SKM-1 treated with dmso at 0.1 percent for 144 hours (cell line): ENCODE measurements around the gene ZNF683.
A peak's percentile ranks its signal among the peaks of the same experiment; 100 is the strongest.
"Not testable (repeated sequence)": the region's sequence is repeated elsewhere in the genome, so short reads cannot be mapped to it uniquely, and the experiment has no call there.

ENCODE experiments used
- DNase-seq: peaks from one replicate; lab custom pipeline; 2025; ENCODE audit not compliant: unreplicated experiment; lab: John Stamatoyannopoulos, UW

The ZNF683 gene

GRCh38 chr1:26337206-26337535 lies 35.4 kb downstream of the ZNF683 start:
- DNase-seq: no peak

- no peak for DNase-seq
These were observed 35.9 kb downstream of the ZNF683 start for GRCh38 chr1:26336477-26337205.

DNA sequence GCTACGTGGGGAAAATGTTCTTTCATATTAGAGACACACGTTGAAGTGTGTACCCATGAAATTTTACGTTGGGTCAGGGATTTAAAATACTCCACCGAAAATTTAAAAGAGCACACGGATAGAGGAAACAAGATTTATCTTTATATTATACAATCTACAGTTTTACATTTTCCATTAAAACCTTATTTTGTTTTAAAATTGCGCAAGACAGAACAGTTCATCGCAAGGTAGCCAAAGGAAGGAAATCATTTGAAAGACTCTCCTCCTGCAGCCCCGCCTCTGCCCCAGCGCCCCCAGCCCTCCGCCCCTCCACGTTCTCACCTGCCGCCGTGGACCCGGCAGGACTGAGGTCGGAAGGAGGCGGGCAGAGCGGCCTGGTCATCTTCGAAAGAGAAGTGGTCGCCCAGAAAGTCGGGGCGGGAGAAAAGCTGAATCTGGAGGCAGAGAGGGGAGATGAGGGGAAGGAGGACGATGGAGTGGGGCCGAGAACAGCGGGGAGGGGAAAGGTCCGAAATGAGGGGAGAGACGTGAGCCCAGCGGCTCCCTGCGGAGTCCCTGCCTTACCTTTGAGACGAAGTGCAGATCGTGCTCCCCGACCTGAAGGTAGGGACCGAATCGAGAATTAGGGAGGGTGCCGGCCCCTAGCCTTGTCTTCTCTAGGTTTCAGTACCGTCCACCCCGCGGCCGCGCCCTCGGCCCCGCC lies 36.6 kb downstream of the ZNF683 start:
- no peak for DNase-seq

GRCh38 chr1:26333312-26333711 lies 39.2 kb downstream of the ZNF683 start:
- DNase-seq: peak; percentile 56

- DNase-seq: no peak
These were observed 42.3 kb downstream of the ZNF683 start for GRCh38 chr1:26330276-26330675.

DNA sequence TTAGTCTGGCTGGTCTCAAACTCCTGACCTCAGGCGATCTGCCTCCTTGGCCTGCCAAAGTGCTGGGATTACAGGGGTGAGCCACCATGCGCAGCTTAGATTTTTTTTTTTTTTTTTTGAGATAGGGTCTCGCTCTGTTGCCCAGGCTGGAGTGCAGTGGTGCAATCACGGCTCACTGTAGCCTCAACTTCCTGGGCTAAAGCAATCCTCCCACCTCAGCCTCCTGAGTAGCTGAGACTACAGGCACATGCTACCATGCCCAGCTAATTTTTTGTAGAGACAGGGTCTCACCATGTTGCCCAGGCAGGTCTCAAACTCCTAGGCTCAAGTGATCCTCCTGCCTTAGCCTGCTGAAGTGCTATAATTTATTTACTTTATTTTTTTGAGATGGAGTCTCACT lies 43.2 kb downstream of the ZNF683 start:
- DNase-seq: not testable (repeated sequence)

GRCh38 chr1:26328597-26328996 lies 44.0 kb downstream of the ZNF683 start:
- no peak for DNase-seq

- DNase-seq: no peak
These were observed 44.6 kb downstream of the ZNF683 start for GRCh38 chr1:26327956-26328362.

- DNase-seq: no peak
These were observed 48.0 kb downstream of the ZNF683 start for GRCh38 chr1:26324550-26324949.

GRCh38 chr1:26323382-26323781 lies 49.2 kb downstream of the ZNF683 start:
- no peak for DNase-seq

GRCh38 chr1:26322042-26322331 lies 50.6 kb downstream of the ZNF683 start:
- DNase-seq: no peak

DNA sequence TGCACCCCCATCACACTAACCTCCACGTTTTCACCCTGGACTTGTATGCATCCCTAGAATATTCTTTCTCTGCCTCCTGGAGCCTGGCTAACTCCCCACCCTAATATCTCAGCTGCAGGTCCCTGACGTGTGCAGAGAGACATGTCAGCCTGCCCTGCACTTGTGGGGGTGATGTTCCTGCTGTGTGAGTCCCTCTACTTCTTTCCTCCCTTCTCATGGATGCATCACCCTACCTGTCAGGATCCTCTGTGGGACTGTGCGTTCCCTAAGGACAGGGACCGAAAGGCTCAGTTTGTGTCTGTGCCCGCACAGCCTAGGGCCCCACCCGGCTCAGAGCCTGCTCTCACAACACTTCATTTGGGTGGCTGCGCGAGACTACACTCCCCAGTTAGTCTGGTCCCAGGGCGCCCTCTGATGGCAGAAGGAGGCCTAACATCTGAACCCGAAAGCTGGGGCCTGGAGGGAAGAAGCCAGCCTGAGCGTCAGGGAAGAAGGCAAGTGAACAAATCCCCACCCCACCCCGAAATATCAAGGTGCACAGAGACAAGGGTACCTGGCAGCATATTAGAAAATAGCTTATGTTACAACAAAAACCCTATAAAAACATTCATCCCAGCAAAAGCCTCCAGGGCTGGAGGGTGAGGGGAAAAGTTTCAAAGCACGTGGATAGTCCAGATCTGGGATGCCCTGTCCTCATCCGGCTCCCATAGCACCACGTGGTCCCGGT lies 51.1 kb downstream of the ZNF683 start:
- peak; percentile 71 for DNase-seq

DNA sequence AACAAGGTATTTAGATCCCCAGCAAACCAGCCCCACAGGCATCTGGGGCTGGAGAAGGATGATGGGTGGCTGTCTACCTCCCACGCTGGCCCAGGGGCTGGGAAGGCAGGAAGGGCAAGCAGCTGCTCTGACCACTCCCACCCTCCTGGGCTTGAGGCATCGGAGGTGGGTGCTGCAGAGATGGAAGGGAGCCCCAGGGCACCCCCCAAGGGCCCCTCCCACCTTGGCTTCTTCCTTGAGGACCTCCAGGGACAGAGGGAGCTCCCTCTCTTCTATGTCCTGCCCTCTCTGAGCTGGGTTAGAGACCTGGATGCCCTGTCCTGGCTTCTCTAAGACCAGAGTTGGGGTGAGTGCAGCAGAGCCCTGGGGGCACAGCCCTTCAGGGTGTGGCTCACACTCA lies 51.7 kb downstream of the ZNF683 start:
- DNase-seq: no peak

GRCh38 chr1:26318338-26319064 lies 54.0 kb downstream of the ZNF683 start:
- DNase-seq: no peak

DNA sequence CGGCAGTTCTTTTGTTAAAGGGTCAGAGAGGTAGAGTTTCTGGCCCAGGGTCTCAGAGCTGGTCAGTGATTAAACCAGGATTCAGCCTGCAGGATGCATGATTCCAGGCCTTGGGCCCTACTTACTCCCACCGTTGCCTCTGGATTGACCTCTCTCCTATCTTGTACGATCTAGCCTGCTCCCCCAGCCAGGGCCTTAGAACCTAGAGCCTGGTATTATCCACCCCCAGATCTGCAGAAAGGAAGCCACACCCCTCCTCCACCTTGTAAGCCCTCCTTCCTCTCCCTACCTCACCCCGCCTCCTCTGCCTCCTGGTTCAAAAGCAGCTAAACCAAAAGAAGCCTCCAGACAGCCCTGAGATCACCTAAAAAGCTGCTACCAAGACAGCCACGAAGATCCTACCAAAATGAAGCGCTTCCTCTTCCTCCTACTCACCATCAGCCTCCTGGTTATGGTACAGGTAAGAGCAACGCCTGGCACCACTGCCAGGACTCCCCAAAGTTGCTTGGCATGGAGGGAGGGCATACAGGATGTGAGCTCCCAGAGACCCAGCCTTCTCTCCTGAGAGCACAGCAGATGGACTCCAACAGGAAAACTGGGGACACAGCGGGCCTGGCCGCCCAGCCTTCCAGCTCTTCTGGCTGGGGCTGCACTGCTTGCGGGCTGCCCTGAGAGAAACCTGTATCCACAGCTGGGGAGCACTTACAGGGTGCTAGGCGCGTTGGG lies 54.8 kb downstream of the ZNF683 start, which contains the start of gene CD52:
TSS of gene CD52 (plus strand) at position 347 of the 726 bp plus-strand sequence. CDS start at position 407, 60 bp downstream.
- no peak for DNase-seq

GRCh38 chr1:26317146-26317545 lies 55.4 kb downstream of the ZNF683 start:
- DNase-seq: no peak

GRCh38 chr1:26315874-26316850 lies 56.4 kb downstream of the ZNF683 start:
- no peak for DNase-seq

DNA sequence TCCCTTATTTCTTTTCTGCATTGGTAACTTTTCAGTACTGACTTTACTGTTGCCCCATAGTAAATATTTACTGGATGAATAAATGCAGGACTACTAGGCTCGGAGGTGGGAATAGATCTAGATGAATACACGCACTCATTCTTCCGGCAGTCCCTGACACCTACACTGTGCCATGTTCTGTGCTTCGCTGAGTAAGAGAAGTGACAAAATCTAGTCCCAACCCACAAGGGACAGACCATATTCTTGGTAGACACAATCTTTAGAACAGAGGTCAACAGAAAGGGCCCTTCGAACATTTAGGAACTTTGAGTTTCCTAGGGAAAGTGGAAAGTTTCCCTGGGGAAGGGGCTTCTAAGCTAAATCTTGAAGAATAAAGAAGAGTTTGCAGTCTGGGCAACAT lies 58.0 kb downstream of the ZNF683 start:
- DNase-seq: no peak
